ENCODE data around the gene RAB40C.

Gene RAB40C

GRCh38 chr16:632486-633335 lies 42.8 kb downstream of the RAB40C start:
- no peak for ATAC-seq
- no peak for DNase-seq

- no peak for ATAC-seq
- DNase-seq = no peak
Measured at GRCh38 chr16:633336-634050, 43.6 kb downstream of the RAB40C start.

GRCh38 chr16:634051-634670 lies 44.3 kb downstream of the RAB40C start:
- DNase-seq = no peak
- no peak for ATAC-seq

- DNase-seq (no peak), ATAC-seq (no peak)
Measured at GRCh38 chr16:634996-635395, 45.1 kb downstream of the RAB40C start.

- DNase-seq = no peak
- ATAC-seq = no peak
Measured at GRCh38 chr16:635573-636205, 45.8 kb downstream of the RAB40C start.

- peak; percentile 93 for DNase-seq
- peak; percentile 89 for ATAC-seq
Measured at GRCh38 chr16:636206-637080, 46.6 kb downstream of the RAB40C start, which contains the start of gene METTL26. METTL26 (minus strand) TSS chr16:636305; CDS start chr16:636290, 15 bp downstream.

- DNase-seq (peak; percentile 93), ATAC-seq (peak; percentile 55)
Measured at GRCh38 chr16:637081-638018, 47.5 kb downstream of the RAB40C start.

- ATAC-seq = no peak
- no peak for DNase-seq
Measured at GRCh38 chr16:638034-638543, 48.2 kb downstream of the RAB40C start.

GRCh38 chr16:638836-639235 lies 49.0 kb downstream of the RAB40C start:
- no peak for DNase-seq

GRCh38 chr16:640614-641013 lies 50.7 kb downstream of the RAB40C start:
- ATAC-seq = no peak

More at GRCh38 chr16:638836-639235, 49.0 kb downstream of the RAB40C start:
- ATAC-seq = no peak

GRCh38 chr16:641326-642188 lies 51.7 kb downstream of the RAB40C start, which contains the start of gene MCRIP2:
MCRIP2 (plus strand) TSS chr16:641828; CDS start chr16:641992, 164 bp downstream.
- ATAC-seq (peak; percentile 67), DNase-seq (peak; percentile 86)

More at GRCh38 chr16:640614-641013, 50.7 kb downstream of the RAB40C start:
- DNase-seq = no peak

- DNase-seq = peak; percentile 63
- ATAC-seq = peak; percentile 42
Measured at GRCh38 chr16:642189-643049, 52.6 kb downstream of the RAB40C start.

GRCh38 chr16:643050-643368 lies 53.1 kb downstream of the RAB40C start:
- ATAC-seq (no peak), DNase-seq (no peak)

GRCh38 chr16:644556-644955 lies 54.7 kb downstream of the RAB40C start:
- ATAC-seq (no peak), DNase-seq (no peak)

GRCh38 chr16:645852-646678 lies 56.2 kb downstream of the RAB40C start:
- ATAC-seq (no peak), DNase-seq (no peak)

- no peak for DNase-seq
- no peak for ATAC-seq
Measured at GRCh38 chr16:646679-647172, 56.9 kb downstream of the RAB40C start.
